Measurements from ENCODE around the gene THSD4.

THSD4 gene

GRCh38 chr15:71276336-71276665, 161.0 kb downstream of the THSD4 start:
- in situ Hi-C loops (cut with HindIII; ENCODE audit: low sequenced_read_pairs) = no loop called here

- in situ Hi-C loops (cut with HindIII; ENCODE audit: low sequenced_read_pairs) = no loop called here
These were observed 163.9 kb downstream of the THSD4 start for GRCh38 chr15:71278989-71279756.

DNA sequence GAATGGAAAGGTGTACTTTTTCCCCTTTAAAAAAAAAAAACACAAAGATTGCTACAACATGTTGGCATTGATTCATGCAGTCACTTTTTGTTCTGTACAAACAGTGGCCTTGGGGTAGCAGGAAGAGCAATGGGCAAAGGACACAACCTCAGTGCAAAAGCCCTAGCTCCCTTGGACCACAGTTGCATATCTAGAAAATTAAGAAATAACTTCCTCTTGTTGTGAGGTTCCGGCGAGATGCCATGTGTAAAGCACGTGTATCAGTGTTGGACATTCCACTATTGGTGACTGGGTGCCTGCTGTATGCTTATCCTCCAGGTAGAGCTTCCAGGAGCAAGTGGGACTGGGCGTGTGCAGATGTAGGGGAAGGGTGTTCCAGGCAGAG, 164.5 kb downstream of the THSD4 start:
- in situ Hi-C loops (cut with HindIII; ENCODE audit: low sequenced_read_pairs) = no loop called here

GRCh38 chr15:71280206-71280605, 164.9 kb downstream of the THSD4 start:
- in situ Hi-C loops (cut with HindIII; ENCODE audit: low sequenced_read_pairs) = no loop called here

- in situ Hi-C loops (cut with HindIII; ENCODE audit: low sequenced_read_pairs) = no loop called here
These were observed 166.0 kb downstream of the THSD4 start for GRCh38 chr15:71281256-71281655.

GRCh38 chr15:71282076-71282475, 166.8 kb downstream of the THSD4 start:
- in situ Hi-C loops (cut with HindIII; ENCODE audit: low sequenced_read_pairs) = no loop called here

GRCh38 chr15:71288348-71288955, 173.2 kb downstream of the THSD4 start:
- in situ Hi-C loops (cut with HindIII; ENCODE audit: low sequenced_read_pairs) = no loop called here

DNA sequence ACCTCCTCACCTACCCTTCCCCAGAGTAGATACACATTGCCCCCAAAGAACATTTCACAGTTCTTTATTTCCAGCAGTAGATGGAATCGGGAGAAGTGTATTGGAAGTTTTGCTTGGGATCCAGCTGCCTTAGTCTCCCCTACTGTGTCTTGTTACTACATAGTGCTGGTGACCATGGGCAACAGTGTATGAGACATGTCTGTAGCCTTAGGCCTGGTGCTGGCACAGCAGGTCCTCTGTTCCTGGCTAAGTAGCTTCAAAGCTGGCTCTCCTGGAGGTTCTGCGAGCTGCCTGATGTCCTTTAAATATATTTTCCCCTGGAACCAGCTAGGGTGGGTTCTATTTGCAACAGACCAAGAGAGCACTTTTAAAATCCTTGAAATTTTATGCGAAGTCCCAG, 174.7 kb downstream of the THSD4 start:
- in situ Hi-C loops (cut with HindIII; ENCODE audit: low sequenced_read_pairs) = no loop called here

DNA sequence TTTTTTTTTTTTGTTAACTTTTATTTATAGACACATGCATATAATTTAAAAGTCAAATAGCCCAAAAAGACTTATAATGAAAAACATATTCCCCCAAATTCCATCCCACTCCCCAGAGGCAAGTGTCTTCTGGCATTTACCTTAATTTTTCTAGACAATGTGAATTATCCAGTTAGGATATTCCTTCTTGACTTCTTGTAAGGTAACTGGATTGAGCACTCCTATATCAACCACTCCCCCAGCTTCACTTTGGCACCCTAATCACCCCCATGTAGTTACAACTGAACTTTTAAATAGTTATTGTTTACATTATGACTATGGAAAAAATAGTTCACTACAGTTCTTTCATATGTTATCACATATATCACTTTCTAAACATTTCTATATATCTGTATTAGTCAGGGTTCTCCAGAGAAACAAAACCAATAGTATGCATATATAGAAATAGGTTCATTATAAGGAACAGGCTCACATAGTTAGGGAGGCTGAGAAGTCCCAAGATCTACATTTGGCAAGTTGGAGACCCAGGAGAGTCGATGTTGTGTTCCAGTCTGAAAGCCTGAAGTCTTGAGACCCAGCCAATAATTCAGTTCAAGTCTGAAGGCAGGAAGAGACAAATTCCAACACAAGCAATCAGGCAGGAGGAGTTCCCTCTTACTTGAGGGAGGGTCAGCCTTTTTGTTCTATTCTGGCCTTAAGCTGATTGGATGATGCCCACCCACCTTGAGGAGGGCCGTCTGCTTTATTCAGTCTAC, 175.8 kb downstream of the THSD4 start:
- in situ Hi-C loops (cut with HindIII; ENCODE audit: low sequenced_read_pairs) = no loop called here

DNA sequence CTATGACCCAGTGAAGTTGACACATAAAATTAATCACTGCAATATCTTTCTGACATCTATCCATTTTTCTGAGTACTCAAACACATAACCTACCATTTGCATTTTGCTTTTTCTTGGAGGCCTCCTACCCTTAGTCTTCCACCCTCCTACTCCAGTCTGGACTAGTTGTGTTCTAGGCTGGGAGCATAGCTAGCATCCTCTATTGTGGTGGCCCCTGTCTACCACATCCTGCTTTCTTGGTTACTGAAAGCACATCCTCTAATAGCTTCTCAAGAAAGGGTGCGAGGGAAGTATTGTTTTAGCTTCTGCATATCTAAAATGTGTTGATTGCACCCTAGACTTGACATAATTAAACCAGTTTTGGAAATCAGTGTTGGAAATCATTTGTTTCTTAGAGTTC, 176.5 kb downstream of the THSD4 start:
- in situ Hi-C loops (cut with HindIII; ENCODE audit: low sequenced_read_pairs) = no loop called here

DNA sequence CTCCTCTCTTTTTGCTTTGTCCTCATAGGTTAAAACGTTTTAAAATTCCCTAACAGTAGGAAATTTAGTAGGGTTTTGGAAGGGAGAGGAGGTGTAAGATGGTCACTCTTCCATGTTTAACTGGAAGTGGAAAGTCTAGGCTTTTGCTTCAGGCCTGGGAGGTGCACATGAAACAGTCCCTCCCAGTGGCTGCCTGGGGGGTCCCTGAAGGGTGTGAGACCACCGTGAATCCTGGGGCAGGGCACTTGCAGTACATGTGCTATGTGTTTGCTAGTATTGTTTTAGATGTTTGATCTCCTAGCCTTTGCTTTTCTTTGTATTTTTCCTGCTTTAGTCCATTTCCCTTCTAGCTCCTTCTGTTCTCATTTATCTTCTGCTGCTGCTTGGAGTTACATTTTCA, 178.5 kb downstream of the THSD4 start:
- in situ Hi-C loops (cut with HindIII; ENCODE audit: low sequenced_read_pairs) = no loop called here

DNA sequence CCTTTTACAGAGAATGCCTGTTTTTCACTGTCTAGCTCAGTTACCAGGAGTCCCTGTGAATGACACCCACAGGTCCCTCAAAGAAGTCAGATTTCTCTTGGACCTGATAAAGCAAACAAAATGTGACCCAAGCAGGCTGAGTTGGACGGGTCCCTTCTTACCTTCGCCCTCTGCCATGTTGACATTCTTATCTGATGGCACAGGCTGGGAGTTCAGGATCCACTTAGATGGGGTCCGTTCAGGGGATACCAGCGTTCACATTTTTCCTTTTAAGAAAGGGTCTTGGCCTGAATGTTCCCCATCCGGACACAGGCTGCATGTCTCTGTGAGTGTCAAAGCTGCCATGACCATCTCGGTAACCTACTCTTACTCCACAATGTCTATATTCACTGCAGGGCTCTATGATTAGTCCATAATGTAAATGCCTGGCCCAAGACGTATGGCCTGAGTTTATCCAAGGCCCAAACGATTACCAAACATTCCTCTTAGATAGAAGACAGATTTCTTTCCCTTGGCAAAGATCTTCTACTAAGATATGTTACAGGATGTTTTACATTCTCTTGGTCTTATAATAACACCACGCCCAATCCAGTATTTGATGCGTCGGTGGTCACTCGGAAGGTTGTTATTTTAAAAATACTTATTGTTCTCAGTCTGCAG, 179.1 kb downstream of the THSD4 start:
- in situ Hi-C loops (cut with HindIII; ENCODE audit: low sequenced_read_pairs) = no loop called here

DNA sequence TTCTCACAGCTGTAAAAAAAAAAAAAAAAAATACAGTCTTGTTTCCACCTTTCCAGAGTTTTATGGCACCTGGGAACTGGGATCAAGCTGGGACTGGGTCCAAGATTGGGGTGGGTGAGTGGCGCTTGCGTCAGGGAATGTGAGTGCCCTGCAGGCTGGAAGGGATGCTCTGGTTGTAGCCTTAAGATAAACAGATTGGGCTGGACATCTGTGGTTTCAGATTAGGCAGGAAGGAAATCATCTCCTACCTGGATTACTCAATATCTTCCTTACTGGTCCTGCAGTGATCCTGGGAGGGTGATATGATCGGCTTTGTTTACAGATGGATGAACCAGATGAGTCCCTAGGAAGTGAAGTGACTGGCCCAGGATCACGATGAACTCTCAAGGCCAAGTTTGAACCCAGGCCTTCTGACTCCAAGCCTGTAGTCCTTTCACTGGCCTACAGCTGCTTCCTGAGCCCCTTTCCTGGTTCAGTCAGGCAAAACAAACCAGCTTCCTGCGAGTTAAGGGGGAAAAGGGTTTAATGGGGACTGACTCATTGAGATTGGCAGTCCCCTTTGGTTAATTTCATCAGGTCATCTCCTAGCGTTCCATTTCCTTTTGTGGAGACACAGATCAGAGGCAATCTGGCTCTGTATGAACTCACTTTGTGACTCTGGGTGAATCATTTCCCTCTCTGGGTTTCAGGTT, 179.8 kb downstream of the THSD4 start:
- in situ Hi-C loops (cut with HindIII; ENCODE audit: low sequenced_read_pairs) = no loop called here

GRCh38 chr15:71295603-71296314, 180.5 kb downstream of the THSD4 start:
- in situ Hi-C loops (cut with HindIII; ENCODE audit: low sequenced_read_pairs) = no loop called here

DNA sequence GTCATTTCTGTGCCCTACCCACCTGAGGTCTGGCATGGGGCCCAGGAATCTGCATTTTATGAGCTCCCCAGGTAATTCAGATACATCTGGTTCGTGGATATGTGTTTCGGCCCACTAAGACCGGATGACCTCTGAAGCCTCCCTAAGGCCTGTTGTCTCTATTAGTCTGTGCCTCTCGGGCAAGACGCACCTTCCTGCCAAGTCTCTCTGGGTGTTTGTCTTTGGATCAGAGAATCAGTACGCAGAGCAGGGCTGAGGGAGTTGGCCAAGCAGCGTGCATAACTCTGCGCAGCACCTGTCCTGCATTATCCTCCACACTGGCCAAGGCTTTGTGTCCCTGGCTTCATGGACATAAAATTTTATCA, 181.0 kb downstream of the THSD4 start:
- in situ Hi-C loops (cut with HindIII; ENCODE audit: low sequenced_read_pairs) = no loop called here

GRCh38 chr15:71301958-71302621, 186.8 kb downstream of the THSD4 start:
- in situ Hi-C loops (cut with HindIII; ENCODE audit: low sequenced_read_pairs) = no loop called here

GRCh38 chr15:71302861-71303410, 187.7 kb downstream of the THSD4 start:
- in situ Hi-C loops (cut with HindIII; ENCODE audit: low sequenced_read_pairs) = no loop called here

DNA sequence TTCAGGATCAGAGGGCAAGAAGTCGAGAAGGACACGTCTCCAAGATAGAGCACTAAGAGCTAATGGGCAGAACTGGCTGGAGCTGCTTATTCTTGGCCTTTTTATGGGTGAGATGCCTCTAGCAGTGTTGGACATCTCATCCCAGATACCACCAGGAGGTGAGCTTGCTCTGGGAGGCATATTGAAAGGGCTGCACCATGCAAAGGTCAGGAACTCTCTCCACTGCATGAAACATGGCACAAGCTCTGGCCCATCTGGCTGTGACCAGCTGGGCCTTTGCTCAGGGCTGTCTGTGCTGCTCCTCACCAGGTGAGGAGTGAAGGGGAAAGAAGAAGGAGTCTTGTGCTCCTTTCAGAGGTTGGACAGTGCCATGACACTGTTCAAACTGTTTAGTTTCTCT, 188.7 kb downstream of the THSD4 start:
- in situ Hi-C loops (cut with HindIII; ENCODE audit: low sequenced_read_pairs) = no loop called here

GRCh38 chr15:71304681-71305080, 189.4 kb downstream of the THSD4 start:
- in situ Hi-C loops (cut with HindIII; ENCODE audit: low sequenced_read_pairs) = no loop called here

DNA sequence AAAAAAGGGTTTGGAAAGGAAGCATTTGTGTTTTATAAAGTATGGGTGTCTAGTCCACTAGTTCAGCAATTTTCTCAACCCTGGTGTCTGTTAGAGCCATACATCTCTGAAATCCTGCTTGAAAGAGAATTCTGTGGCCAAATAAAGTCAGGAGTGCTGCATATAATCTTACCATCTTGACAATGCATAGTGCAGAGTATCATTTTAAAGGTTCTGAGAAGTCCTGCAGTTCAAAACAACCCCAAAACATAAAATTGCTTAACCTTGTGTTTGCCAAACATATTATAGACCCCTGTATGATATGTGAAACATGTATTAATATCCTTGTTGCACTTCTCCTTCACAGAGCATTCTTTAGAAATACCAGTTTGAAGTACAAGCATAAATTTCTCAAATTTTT, 191.3 kb downstream of the THSD4 start:
- in situ Hi-C loops (cut with HindIII; ENCODE audit: low sequenced_read_pairs) = no loop called here

All from endothelial cell of hepatic sinusoid (primary cell).